Measurements from ENCODE around the gene ITGAL. TPM values are rescaled to one million over a fixed set of nuclear protein-coding genes. Genes with fewer than 3 reads are reported as not detected.

The ITGAL gene
- total and polyA plus RNA-seq, 2 of the 8 experiments (the other 6 are each of a cell fraction or from before 2014, with no cell fraction given): not detected

- Histone ChIP-seq H3K4me3 (ENCODE audit: extremely low read depth in 1 of 4, insufficient read depth in 2 of 4, low read depth in 3 of 4, low read length in 4 of 4) (no peak overlapping the region), H3K23ac (ENCODE audit: insufficient read length) (no peak overlapping the region), H3K79me1 (ENCODE audit: low read depth, low read length) (no peaks in the 10 kb centered on the region), H3K4ac (replicated peaks; ENCODE audit: insufficient read length, low read depth, low read length) (no peak overlapping the region), H3K27ac (ENCODE audit: low read depth, low read length) (no peak overlapping the region), H3K14ac (ENCODE audit: insufficient read length) (no peak overlapping the region), H4K8ac (ENCODE audit: extremely low read depth, insufficient read depth, low read length) (no peak overlapping the region), H3K9me3 (ENCODE audit: insufficient read depth in 2 of 2, low read depth in 1 of 2, low read length in 1 of 2) (no peaks in the 10 kb centered on the region), H3K9ac (replicated peaks in 1 of 4; ENCODE audit: extremely low read depth in 1 of 4, low read depth in 3 of 4, low read length in 3 of 4) (no peak overlapping the region), H3K4me2 (ENCODE audit: insufficient read depth in 1 of 2, low read depth in 2 of 2, low read length in 2 of 2) (no peak overlapping the region), H3K23me2 (ENCODE audit: low read depth, low read length) (no peaks in the 10 kb centered on the region), H4K20me1 (replicated peaks in 1 of 2; ENCODE audit: control insufficient read depth in 1 of 2, insufficient read depth in 2 of 2, low read length in 2 of 2) (no peaks in the 10 kb centered on the region), H4K5ac (ENCODE audit: insufficient read length, low read depth, low read length) (no peak overlapping the region), H2BK20ac (ENCODE audit: low read length) (no peak overlapping the region), H3K36me3 (ENCODE audit: control insufficient read depth in 2 of 4, insufficient read depth in 4 of 4, low read length in 3 of 4) (no peaks in the 10 kb centered on the region), H3K27me3 (replicated peaks in 1 of 4; ENCODE audit: control insufficient read depth in 3 of 4, extremely low read depth in 1 of 4, insufficient read depth in 3 of 4, low read length in 3 of 4) (peaks cover 0 to 2% (median 0%) of the 10 kb centered on the region in 4 experiments; a peak in 1 of 7 replicates), H4K91ac (replicated peaks; ENCODE audit: insufficient read length, low read length) (no peak overlapping the region), H3K79me2 (ENCODE audit: control insufficient read depth in 1 of 2, insufficient read depth in 2 of 2, low read length in 2 of 2) (no peaks in the 10 kb centered on the region), H2AK5ac (ENCODE audit: low read depth, low read length) (no peak overlapping the region), H3K4me1 (replicated peaks in 1 of 4; ENCODE audit: control insufficient read depth in 3 of 4, insufficient read depth in 4 of 4, low read length in 3 of 4) (peaks cover 0 to 3% (median 1%) of the 10 kb centered on the region in 4 experiments; a peak in 1 of 7 replicates), H2BK15ac (ENCODE audit: low read length) (no peak overlapping the region), H2BK5ac (ENCODE audit: low read depth, low read length) (no peak overlapping the region), H3K18ac (ENCODE audit: extremely low read depth, low read length) (no peak overlapping the region), H2BK120ac (replicated peaks; ENCODE audit: low read depth, low read length) (no peak overlapping the region), H2AFZ (ENCODE audit: low read length) (no peak overlapping the region), H3K56ac (replicated peaks; ENCODE audit: insufficient read length, low read depth, low read length) (no peak overlapping the region), H2BK12ac (ENCODE audit: low read depth, low read length) (no peak overlapping the region)
- ChIA-PET POLR2A (ENCODE audit: partially characterized antibody) (interaction anchor here (0.7 kb wide), 1 partner anchor 685 kb away, joined by 4 read pairs; the partner anchor contains the start of gene MAZ), CTCF (ENCODE audit: partially characterized antibody) (interaction anchor here (0.7 to 2.7 kb wide), 7 partner anchors 9 to 124 kb away, joined by 3 to 12 read pairs (median 4); partner anchors contain the start of gene ZNF768)
- FAIRE-seq: no peak
- DNase-seq (ENCODE audit: low read depth in 1 of 2, low spot score in 2 of 2): no peak
- 84% methylated on average over 4 of the region's 4 CpGs; no CpG with 5 or more reads in 1 of the 2 experiments for WGBS, 2 experiments (ENCODE audit: extremely low coverage in 1 of 2, insufficient coverage in 1 of 2, insufficient read length in 1 of 2, insufficient replicate concordance in 2 of 2, low coverage in 1 of 2, low lambda C conversion rate in 2 of 2, missing lambda C conversion rate in 1 of 2)
Measured at GRCh38 chr16:30491229-30491628, 18.7 kb downstream of the ITGAL start.
